Hematopoietic multipotent progenitor cell treated with erythropoietin and hydrocortisone succinate and interleukin-3 and kit ligand, for 6 days (in vitro differentiated cells): ENCODE measurements around the gene DACT3.

Source experiments
- DNase-seq: peaks from one replicate; pipeline ENCODE4 v3.0.0-alpha.2; 2015

DACT3 gene

DNA sequence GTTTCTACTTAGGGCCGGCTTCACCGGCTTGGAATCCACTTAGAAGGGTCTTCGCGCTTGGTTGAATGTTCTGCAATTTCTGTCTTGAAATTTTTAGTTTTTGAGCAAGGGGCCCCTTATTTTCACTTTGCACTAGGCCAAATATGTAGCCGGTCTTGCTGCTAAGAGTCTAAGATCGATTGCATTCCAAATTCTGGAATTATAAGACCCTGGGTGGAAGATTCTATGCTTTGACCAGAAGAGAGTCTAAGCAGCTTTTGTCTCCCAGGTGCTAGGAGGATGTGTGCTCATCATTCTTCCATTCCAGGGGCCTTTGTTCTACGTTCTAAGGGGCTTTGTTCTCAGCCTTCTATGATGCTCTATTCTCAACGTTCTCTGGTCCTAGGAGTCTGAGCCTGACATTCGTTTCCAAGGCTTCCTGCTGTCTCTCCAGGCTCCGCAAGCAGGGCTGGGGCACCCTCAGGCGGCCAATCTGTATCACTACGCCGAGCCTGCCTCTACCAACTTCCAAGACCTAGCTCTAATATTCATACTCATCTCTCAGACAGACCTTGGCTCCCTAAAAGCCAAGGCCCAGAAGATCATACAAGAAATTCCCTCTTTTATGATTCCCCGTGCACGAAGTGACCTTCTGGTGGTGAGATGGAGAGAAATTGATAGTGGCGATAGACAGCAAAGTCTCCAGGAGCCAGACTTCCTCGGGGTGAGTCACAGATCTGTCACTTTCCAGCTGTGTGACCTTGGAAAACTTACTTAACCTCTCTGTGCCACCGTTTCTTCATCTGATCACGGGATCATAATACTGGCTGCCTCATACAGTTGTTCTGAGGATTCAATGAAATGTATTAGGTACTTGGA is 982 bp upstream of the DACT3 start:
- peak; percentile 94 for DNase-seq

DNA sequence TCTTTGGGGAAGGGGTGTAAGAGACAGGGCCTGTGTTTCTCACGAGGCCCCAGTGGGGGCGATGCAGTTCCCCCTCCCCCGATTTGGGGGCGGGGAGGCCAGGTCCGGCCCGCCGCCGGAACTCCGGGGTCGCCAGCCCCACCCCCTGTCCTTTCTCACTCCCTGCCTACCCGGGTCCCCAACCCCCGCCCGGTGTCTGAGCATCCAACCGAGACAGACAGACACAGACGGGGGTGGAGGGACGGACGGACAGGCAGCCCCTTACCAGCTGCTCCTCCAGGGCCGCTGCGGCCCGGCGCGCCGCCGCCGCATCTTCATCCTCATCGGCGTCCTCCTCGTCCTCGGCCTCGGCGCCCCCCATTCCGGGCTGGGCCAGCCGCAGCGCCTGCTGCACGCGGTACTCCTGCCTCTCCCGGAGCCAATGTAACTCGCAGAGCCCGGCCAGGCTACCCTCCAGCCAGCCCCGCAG is 397 bp downstream of the DACT3 start:
- no peak for DNase-seq

DNA sequence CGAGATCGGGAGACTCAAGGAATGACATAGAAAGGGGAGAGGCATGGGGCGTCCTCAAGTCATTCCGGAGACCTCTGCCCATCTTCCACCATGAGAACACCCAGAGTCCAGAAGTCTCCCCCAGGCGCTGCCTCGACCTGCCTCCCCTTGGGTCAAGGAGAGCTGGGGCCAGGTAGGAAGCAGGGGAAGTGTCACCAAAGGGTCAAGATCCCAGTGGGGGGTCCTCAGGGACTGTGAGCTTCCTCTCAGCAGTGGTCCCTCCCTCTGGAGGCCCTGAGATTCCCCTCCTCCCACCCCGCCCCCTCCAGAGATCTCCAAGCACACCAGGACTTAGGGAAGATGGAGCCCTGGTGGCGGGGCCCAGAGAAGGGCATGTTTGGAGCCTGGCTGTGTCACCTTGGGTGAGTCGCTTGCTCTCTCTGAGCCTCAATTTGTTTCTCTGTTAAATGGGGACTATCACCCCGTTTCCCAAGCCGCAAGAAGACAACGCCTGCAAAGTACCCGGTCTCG is 919 bp downstream of the DACT3 start:
- no peak for DNase-seq

DNA sequence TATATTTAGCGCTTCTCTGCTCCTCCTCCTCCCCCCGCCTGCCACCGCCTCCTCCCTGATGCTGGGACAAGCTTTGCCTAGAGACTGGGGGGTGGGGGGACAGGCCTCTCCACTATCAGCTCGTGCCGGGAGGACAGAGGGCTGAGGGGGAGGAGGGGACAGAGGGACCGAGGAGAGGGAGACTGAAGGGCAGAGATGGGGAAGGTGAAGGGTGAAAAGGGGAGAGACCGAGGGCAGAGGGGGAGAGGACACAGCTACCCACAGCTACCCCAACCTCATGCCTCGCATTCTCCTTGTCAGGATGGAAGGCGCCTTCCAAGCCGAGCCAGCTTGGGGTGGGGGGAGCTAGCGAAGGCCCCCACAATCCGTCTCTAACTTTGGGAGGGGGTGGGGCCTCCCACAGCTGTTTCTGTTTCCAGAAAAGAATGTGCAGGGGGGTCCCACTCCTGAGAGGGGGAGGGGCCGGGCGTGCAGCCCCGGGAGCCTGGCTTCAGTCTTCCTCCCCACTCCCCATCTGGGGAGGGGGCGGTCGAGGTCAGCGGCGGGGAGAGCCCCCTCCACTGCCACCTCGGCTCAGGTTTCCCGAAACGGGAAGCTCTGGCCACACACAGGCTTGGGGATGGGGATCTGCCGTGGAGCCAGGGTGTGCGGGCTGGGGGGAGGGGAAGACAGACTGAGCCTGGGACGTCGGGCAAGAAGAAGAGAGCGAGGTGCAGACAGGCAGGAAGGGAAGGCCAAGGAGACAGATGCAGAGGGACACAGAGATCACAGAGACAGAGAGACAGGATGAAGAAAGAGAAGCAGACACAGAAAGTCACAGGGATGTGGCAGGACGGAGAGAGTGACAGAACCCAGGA is 1.6 kb downstream of the DACT3 start:
- peak; percentile 45 for DNase-seq

DNA sequence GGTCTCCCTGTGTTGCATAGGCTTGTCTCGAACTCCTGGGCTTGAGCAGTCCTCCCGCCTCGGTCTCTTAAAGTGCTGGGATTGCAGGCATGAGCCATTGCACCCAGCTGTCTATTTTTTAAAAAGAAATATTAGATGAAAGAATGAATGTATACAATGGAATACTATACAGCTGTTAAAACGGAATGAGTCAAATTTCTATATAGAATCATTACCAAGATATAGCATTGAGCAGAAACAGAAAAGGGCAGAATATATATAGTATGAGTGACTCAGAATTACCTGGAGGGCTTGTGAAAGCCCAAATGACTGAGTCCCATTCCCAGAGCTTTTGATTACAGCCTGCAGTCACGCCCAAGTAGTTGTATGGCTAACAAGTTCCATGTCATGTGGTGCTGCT is 4.4 kb downstream of the DACT3 start:
- DNase-seq: no peak

DNA sequence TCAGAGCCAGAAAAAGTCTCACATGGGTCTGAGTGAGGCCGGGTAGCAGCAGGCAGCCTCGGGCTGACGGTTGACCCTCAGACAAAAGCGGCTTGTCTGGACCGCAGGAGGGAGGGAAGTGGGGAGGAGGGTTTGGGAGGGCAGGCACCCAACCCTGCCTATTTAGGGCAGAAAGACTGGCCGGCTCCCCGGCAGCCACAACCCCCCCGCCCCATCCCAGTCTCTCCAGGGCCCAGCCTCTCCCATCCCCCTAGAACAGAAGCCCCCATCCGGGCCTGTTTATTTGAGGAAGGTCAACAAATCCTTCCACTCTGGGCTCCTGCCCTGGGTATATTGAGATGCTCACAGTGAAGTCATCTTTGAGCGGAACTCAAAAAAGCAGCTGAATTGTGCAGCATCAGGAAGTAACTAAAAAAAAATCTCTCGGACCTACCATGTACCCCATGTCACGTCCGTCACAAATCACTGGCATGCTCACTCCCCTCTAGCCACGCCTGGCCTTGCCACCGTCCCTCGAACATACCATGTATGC is 6.3 kb downstream of the DACT3 start:
- no peak for DNase-seq

DNA sequence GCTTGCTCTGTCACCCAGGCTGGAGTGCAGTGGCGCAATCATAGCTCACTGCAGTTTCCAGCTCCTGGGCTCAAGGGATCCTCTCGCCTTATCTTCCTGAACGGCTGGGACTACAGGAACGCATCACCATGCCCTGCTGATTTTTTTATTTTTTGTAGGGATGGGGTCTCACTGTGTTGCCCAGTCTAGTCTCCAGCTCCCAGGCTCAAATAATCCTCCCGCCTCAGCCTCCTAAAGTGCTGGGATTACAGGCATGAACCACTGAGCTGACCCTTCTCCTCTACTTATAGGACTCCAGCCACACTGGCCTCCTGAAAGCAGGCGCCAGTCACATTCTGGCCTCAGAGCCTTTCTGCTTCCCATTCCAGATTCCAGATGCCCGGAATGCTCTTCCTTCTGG is 10.5 kb downstream of the DACT3 start:
- DNase-seq: no peak

DNA sequence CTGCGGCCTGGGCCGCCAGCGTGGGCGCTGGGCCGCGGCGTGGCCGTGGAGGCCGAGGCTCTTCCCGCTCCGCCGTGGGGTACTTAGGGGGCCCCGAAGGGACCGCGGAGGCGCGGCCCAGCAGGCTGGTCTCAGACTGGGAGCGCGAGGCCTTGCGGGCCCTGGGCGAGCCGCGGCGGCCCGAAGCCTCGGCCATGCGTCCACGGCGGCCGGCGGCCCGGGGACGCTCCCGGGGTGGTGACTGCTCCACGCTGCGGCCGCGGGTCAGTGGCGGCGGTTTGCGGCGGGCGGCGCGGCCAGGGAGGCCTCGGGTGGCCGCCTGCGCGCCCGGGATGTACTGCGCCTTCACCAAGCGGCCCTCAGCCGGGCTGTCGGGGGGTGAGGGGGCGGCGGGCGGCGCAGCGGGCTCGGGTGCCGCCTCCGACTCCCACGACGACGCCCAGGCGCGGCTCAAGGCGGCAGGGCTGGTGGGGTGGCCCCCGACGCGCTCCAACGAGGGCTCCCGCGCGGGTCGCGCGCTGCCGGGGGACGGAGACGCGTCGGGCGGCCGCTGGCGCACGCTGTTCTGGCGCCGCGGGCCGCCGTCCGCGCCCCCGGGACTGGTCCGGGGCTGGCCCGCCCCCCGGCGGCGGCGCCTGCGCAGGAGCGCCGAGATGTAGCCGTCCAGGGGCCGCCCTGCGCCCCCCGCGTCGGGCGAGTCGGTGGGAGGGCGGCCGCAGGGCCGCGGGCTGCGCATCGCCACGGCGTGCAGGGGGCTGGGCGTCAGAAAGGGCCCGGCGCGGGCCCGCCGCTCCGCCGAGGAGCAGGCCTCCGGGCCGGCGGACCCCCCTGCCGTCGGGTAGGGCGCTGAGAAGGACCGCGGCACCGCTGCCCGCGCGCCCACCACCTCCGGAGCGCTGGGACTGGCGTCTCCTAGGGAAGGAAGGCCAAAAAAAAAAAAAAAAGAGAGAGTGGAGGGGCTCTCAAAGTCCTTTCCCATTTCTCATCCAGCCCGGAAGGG is 11.7 kb downstream of the DACT3 start:
- DNase-seq: no peak

DNA sequence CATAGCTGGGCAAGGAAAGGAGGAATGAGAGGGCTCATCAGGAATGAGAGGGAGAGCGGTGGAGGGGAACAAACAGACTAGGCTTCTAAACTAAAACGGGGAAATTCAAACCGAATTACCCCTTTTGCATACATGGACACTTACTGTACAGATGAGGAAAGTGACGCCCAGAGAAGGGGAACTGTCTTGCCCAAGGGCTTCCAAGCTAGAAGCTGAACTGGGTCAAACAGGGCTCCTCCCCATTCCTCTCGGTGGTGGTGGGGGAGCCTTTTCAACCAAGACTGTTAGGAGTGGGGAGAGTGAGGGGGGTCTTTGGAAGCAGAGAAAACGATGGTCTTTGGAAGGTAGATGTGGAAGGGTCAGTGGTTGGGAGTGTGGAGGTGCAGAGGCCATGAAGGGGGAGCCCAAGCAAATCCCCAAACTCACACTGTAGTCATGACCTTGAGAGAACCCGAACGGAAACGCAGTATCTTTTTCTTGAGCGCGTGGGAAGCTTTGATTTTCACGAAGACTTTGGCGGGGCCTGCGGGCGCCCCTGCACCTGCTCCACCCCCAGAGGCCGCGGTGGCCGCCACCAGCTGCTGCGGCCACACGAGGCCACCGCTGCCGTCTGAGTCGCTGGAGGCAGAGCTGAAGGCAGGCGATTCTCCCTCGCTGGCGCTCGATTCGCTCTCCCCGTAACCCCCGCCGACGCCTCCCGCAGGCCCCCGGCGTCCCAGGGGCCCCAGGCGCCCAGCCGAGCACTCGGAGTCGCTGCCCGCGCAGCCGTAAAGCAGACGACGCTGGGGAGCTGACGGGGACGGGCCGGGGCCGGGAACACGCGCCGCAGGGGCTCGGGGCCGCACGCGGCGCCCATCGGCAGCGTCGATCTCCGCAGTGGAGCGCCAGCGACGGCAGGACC is 12.7 kb downstream of the DACT3 start:
- DNase-seq: no peak

DNA sequence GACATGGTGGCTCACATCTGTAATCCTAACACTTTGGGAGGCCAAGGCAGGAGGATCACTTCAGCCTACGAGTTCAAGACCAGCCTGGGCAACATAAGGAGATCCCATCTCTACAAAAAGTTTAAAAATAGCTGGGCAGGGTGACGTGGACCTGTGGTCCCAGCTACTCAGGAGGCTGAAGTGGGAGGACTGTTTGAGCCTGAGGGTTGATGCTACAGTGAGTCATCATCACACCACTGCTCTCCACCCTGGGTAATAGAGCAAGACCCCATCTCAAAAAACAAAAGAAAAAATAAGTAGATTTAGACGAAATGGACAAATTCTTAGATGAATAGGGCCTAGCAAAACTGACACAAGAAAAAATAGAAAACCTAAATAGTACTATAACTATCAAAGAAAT is 14.6 kb downstream of the DACT3 start:
- DNase-seq: no peak

DNA sequence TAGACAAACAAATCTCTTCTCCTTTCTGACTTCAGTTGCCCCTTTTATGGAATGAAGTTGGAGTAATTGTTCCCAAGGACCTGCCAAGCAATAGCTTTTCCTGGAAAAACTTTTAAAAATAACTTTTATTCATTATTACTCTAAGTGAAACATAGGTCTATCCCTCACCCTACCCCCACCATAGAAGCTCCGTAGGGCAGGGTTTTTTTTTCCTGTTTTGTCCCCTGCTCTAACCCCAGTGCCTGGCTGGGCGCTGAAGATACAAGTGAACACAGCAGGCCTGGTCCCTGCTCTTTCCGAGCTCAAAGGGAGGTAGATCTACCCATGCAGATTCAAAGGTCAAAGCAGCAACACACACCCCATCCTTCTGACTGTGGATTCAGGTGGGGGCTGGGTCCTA is 16.3 kb downstream of the DACT3 start:
- DNase-seq: no peak

DNA sequence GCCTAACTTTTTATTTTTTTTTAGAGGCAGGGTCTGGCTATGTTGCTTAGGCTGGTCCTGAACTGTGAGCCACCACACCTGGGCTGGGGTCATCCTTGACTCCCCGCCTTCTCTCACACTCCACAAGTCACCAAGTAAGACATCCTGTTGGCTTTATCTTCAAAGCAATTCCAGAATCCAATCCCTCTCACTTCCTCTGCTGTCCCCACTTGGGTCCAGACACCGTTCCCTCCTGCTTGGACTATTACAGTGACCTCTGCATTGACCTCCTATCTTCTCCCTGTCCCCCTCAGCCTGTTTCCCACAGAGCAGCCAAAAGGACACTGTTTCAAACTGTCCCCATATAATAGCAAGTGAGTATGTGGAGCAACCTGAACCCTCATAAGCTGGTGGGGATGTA is 20.3 kb downstream of the DACT3 start:
- DNase-seq: no peak

DNA sequence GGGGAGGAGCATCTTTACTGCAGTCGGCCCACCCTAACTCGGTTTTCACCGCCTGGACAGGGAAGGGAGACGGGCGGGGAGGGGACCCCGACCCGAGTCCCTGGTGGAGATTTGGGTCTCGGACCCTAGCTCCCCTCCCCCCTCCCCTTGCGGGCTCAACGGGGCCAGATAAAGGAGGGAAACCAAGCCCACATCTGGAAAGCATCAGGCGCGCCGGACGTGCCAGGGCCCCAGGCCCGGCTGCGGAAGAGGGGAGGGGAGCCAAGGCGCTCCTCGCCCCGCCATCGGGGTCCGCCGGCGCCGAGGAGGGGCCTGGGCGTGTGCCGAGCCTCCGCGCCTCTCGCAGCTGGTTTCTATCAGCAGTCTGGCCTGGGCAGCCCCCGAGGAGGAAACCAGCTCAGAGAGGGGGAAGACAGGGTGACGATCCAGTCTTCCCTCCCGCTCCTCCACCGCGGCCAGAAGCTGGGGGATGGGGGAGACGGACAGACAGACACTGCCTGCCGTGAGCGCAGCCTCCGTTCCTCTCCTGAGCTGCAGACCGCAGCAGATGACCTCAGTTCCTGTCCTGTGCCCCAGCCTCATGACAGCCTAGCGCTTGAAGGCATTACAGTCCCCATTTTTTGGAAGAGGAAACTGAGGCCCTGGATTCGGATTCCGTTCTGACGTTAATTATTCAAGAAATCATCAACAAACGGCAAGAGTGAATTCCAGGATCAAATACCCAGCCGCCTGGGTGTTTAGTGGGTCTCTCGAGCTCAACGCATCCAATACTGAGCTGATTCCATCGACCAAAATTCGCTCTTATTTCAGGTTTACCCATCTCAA is 21.4 kb downstream of the DACT3 start:
- DNase-seq: no peak

DNA sequence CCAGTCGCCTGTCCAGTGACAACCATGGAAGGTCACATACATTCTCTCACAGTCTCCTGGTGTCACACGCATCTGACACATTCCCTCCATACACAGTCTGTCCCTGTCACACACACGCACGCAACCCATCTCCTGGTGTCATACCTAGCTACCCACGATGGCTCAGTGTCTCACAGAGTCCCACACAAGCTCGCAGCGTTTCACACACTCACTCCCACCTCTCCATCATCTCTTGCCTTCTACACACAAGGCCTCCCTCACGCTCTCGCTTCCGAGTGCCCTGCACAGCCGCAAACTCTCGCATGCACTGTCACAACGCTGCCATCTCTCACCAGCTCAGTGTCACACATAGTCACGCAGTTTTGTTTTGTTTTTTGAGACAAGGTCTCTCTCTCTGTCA is 23.8 kb downstream of the DACT3 start:
- DNase-seq: no peak

DNA sequence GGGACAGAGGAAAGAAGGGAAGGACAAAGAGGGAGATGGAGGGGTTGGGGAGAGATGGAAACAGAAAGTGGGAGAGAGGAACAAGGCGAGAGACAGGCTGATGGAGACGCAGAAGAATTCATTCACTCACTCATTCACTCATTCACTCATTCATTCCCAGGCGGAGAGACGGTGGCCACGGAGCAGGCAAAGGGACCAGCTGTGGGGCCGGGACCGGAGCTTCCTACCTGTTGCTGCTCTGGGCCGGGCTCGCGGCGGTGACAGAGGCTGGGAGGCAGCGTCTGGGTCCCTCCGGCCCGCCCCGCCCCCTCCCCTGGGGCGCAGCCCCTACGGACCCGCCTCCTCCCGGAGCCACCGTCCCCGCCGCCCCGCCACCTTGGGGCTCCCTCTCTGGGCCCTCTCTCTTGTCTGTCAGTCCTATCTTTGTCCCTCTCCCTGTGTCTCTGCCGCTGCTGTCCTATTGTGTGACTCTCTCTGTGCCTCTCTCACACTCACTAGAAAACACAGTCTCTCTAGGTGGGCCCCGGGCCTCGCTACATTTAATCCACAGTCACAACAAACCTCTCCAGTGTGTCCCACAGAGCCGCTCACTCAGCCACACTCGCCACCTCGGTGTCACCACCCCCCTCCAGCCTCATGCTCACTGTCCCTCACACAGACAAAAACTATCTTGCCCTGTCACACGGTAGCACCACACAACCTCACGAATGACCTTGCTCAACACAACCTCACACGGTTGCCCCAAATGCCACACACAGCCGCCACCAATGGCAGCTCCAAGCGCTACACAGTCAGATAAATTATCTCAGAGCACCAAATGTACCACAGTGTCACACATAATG is 24.8 kb downstream of the DACT3 start, which contains the start of gene GNG8:
GNG8 (minus strand) TSS at position 283 of the 842 bp plus-strand sequence. CDS start 1,520 bp downstream, outside the sequence.
- DNase-seq: peak; percentile 73

DNA sequence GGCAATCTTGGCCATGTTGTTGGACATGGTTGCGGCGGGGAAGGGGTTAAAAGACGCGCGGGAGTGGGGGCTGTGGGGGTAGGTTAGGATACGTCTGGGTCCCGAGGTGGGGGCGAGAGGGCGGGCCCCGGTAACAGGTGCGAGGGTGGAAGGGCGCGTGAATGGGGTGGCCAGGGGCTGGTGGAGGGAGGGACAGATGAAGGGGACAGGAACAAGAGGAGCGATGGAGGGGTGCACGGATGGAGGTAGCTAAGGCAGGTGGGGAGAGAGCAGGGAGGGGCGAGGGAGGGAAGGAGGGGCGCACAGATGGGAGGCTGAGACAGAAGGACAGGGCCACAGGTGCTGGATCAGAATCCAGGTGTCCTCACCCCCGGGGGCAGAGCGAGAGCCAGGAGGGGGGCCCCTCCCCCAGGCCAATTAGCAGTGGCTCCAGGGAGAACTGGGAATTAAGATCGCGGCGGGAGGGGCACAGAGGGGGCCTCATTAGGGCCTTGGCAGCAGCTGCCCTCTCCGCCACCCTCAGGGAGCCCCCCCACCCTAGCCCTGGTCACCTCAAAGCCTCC is 26.2 kb downstream of the DACT3 start:
- no peak for DNase-seq

DNA sequence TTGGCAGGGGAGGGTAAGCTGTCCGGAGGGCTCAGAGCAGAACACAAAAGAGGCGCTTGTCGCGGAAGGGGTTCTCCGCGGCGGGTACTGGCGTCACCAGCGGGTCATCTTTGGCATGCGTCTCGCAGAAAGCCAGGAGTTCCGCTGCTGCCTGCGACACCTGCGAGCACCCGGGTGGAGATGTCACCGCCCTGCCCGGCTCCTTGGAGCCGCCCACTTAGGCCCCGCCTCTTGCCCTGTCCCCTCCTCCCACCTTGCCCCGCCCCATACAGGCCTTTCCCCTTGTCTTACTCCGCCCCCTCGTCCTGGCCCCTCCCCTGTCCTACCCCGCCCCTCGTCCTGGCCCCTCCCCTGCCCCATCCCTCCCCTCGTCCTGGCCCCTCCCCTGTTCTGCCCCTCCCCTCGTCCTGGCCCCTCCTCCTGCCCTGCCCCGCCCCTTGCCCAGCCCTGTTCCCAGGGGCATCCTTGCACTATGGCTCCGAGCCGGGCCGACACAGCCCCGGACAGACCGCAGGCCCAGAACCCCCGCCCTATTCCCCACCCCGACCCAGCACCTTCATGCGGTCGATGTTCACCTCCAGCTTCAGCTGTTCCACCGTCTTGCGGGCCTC is 26.8 kb downstream of the DACT3 start:
- peak; percentile 96 for DNase-seq

DNA sequence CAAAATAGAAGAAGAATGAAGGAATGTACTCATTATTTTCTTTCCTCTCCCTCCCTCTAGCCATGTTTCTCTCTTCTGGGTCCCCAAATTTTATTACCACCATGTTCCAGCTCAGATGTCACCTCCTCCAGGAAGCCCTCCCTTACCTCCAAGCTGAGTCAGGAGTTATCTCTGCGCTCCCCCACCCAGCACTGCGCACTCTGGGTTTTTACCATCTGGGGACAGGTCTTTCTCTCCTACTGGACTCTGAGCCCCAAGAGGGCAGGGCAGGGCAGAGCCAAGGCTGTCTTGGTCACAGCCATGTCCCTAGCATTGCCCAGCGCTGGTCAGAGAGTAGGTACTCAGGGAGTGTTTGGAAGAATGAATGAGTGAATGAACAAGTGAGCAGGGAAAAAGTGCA is 27.9 kb downstream of the DACT3 start:
- no peak for DNase-seq
